ENCODE results near the gene SH3PXD2B. TPM values are rescaled to one million over a fixed set of nuclear protein-coding genes. Genes with fewer than 3 reads are reported as not detected.

Gene SH3PXD2B
- total RNA-seq, 1 experiment from 2014 or later = 27.5 TPM

DNA sequence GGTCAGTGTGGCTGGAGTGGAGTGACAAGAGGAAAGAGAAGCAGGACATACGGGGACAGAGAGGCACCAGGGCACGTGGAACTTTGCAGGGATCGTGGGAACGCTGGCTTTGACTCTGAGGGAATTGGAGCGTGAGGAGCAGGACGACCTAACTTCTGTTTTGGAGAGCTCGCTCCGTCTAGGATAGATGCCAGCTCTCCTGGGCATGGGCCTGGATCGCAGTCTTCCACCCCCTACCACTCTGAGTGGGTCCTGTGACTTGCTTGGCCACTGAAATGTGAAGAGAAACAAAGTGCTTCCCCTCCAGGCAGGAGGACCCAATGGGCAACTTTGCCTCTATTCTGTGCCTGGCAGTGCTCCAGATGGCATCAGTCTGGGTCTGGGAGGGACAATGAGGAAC is 8.7 kb upstream of the SH3PXD2B start:
- Histone ChIP-seq H3K27me3 (ENCODE audit: insufficient read depth, low read length) (no peaks in the 10 kb centered on the region), H3K9ac (ENCODE audit: low read length) (no peak overlapping the region), H2AFZ (ENCODE audit: low read depth, low read length, poor library complexity, severe bottlenecking) (no peak overlapping the region), H3K9me2 (ENCODE audit: insufficient read depth) (no peaks in the 10 kb centered on the region), H3K36me3 (ENCODE audit: control insufficient read depth in 1 of 2, insufficient read depth in 2 of 2, low read length in 2 of 2) (no peaks in the 10 kb centered on the region), H3K9me3 (ENCODE audit: control insufficient read depth in 1 of 2, insufficient read depth in 1 of 2, low read depth in 1 of 2, low read length in 2 of 2) (no peaks in the 10 kb centered on the region), H4K20me1 (ENCODE audit: insufficient read depth) (no peaks in the 10 kb centered on the region), H3K27ac (ENCODE audit: low read depth, low read length) (no peak overlapping the region), H3K4me1 (ENCODE audit: control insufficient read depth in 1 of 2, insufficient read depth in 2 of 2, low read length in 2 of 2) (peaks cover 4 to 15% of the 10 kb centered on the region in 2 experiments; a peak in 2 of 4 replicates), H3K4me3 (replicated peaks in 1 of 2; ENCODE audit: low read depth in 1 of 2, low read length in 2 of 2) (no peak overlapping the region), H3K4me2 (ENCODE audit: low read length) (no peak overlapping the region), H3K79me2 (ENCODE audit: insufficient read depth, low read length) (no peaks in the 10 kb centered on the region)
- no TSS peak for BruUV-seq (replicated peaks)
- DNase-seq (ENCODE audit: low read depth, low spot score) = no peak
- ChIA-PET RAD21 (ENCODE audit: low non-redundant PET in 1 of 2, low total read pairs in 2 of 2, uncharacterized antibody in 2 of 2, unreplicated experiment in 2 of 2) (no interaction called here), POLR2A (no interaction called here), CTCF (no interaction called here)
- ATAC-seq = no peak
- TF ChIP-seq CBX3 (IDR thresholded peaks at IDR 0.05; ENCODE audit: low read depth) = no peak
- intact Hi-C loops (cut with micrococcal nuclease) = no loop called here

DNA sequence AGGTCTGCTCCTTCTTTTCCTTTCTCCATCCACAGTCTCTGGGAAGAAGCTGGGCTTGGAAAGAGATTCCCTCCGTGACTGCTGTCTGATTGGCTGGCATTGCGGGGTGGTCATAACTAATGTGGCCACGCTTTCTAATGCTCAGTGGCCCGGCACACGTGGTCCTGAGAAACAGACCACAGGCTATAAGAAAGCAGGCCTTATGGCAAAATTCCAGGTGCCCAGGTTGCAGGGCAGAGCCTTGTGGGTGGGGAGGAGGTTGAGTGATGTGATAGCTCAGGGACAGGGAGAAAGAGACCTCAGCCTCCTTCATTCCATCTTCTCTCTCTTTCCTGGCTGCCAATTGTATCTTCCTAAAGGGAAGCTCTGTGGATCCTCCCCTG is 5.4 kb upstream of the SH3PXD2B start:
- RAD21 ChIA-PET (ENCODE audit: low non-redundant PET in 1 of 2, low total read pairs in 2 of 2, uncharacterized antibody in 2 of 2, unreplicated experiment in 2 of 2) = no interaction called here

More for the DNA sequence above, 5.4 kb upstream of the SH3PXD2B start:
- Histone ChIP-seq H2AFZ (ENCODE audit: low read depth, low read length, poor library complexity, severe bottlenecking) (no peak overlapping the region), H3K4me3 (replicated peaks in 1 of 2; ENCODE audit: low read depth in 1 of 2, low read length in 2 of 2) (no peak overlapping the region), H3K27ac (ENCODE audit: low read depth, low read length) (no peak overlapping the region), H4K20me1 (ENCODE audit: insufficient read depth) (no peaks in the 10 kb centered on the region), H3K9me3 (ENCODE audit: control insufficient read depth in 1 of 2, insufficient read depth in 1 of 2, low read depth in 1 of 2, low read length in 2 of 2) (no peaks in the 10 kb centered on the region), H3K79me2 (ENCODE audit: insufficient read depth, low read length) (no peaks in the 10 kb centered on the region), H3K9me2 (ENCODE audit: insufficient read depth) (no peaks in the 10 kb centered on the region), H3K4me1 (ENCODE audit: control insufficient read depth in 1 of 2, insufficient read depth in 2 of 2, low read length in 2 of 2) (peaks cover 13 to 32% of the 10 kb centered on the region in 2 experiments), H3K4me2 (ENCODE audit: low read length) (no peak overlapping the region), H3K9ac (ENCODE audit: low read length) (no peak overlapping the region), H3K27me3 (ENCODE audit: insufficient read depth, low read length) (no peaks in the 10 kb centered on the region), H3K36me3 (ENCODE audit: control insufficient read depth in 1 of 2, insufficient read depth in 2 of 2, low read length in 2 of 2) (no peaks in the 10 kb centered on the region)
- BruUV-seq (replicated peaks) = no TSS peak
- TF ChIP-seq CBX3 (IDR thresholded peaks at IDR 0.05; ENCODE audit: low read depth) (no peak), RAD21 (IDR thresholded peaks at IDR 0.05; ENCODE audit: low read depth) (no peak), EZH2 (IDR thresholded peaks at IDR 0.05) (no peak), EZH2phosphoT487 (IDR thresholded peaks at IDR 0.05; ENCODE audit: borderline replicate concordance) (no peak), ZNF274 (IDR thresholded peaks at IDR 0.05; ENCODE audit: low read depth, low read length) (no peak), ELF1 (IDR thresholded peaks at IDR 0.05; ENCODE audit: borderline replicate concordance, low read depth) (no peak), TCF7L2 (IDR thresholded peaks at IDR 0.05; ENCODE audit: borderline replicate concordance, extremely low read depth, insufficient read depth, insufficient read length) (no peak), FOSL1 (IDR thresholded peaks at IDR 0.05; ENCODE audit: low read depth) (no peak)
- TF ChIP-seq, protein P1, sequence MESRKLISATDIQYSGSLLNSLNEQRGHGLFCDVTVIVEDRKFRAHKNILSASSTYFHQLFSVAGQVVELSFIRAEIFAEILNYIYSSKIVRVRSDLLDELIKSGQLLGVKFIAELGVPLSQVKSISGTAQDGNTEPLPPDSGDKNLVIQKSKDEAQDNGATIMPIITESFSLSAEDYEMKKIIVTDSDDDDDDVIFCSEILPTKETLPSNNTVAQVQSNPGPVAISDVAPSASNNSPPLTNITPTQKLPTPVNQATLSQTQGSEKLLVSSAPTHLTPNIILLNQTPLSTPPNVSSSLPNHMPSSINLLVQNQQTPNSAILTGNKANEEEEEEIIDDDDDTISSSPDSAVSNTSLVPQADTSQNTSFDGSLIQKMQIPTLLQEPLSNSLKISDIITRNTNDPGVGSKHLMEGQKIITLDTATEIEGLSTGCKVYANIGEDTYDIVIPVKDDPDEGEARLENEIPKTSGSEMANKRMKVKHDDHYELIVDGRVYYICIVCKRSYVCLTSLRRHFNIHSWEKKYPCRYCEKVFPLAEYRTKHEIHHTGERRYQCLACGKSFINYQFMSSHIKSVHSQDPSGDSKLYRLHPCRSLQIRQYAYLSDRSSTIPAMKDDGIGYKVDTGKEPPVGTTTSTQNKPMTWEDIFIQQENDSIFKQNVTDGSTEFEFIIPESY (IDR thresholded peaks at IDR 0.05; ENCODE audit: extremely low read depth, insufficient replicate concordance, low read length) = no peak
- TF ChIP-seq, protein P2, sequence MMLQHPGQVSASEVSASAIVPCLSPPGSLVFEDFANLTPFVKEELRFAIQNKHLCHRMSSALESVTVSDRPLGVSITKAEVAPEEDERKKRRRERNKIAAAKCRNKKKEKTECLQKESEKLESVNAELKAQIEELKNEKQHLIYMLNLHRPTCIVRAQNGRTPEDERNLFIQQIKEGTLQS (IDR thresholded peaks at IDR 0.05) = no peak
- TF ChIP-seq, protein P3, sequence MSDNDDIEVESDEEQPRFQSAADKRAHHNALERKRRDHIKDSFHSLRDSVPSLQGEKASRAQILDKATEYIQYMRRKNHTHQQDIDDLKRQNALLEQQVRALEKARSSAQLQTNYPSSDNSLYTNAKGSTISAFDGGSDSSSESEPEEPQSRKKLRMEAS (IDR thresholded peaks at IDR 0.05) = no peak
- TF ChIP-seq, protein P4, sequence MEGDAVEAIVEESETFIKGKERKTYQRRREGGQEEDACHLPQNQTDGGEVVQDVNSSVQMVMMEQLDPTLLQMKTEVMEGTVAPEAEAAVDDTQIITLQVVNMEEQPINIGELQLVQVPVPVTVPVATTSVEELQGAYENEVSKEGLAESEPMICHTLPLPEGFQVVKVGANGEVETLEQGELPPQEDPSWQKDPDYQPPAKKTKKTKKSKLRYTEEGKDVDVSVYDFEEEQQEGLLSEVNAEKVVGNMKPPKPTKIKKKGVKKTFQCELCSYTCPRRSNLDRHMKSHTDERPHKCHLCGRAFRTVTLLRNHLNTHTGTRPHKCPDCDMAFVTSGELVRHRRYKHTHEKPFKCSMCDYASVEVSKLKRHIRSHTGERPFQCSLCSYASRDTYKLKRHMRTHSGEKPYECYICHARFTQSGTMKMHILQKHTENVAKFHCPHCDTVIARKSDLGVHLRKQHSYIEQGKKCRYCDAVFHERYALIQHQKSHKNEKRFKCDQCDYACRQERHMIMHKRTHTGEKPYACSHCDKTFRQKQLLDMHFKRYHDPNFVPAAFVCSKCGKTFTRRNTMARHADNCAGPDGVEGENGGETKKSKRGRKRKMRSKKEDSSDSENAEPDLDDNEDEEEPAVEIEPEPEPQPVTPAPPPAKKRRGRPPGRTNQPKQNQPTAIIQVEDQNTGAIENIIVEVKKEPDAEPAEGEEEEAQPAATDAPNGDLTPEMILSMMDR (IDR thresholded peaks at IDR 0.05 in 2 of 3, conservative IDR thresholded peaks at IDR 0.05 in 1 of 3; ENCODE audit: borderline replicate concordance in 1 of 3, insufficient read depth in 1 of 3, low read depth in 2 of 3, low read length in 2 of 3) = no peak
- ChIA-PET POLR2A (no interaction called here), CTCF (interaction anchor here (1.0 to 3.0 kb wide), 3 partner anchors 7 to 237 kb away, joined by 3 to 21 read pairs (median 4); no protein-coding TSS in a partner anchor)
- DNase-seq (ENCODE audit: low read depth, low spot score) = no peak
- intact Hi-C loops (cut with micrococcal nuclease) = loop anchor here (10.0 kb wide), 1 partner anchor 275 kb away; the partner anchor contains the start of gene STK10
- no peak for ATAC-seq

Data from HCT116 (cell line).